AG20443 (cell line): ENCODE measurements around the gene POTED.
"Not testable (repeated sequence)": the region's sequence is repeated elsewhere in the genome, so short reads cannot be mapped to it uniquely, and the experiment has no call there.

Experiments
- DNase-seq: peaks from one replicate; pipeline ENCODE4 v3.0.0; 2012; ENCODE audit warnings: low spot score, mixed read lengths

The POTED gene

GRCh38 chr21:13609477-13609876 is at the start of gene POTED:
TSS of gene POTED (plus strand) at chr21:13609777. CDS start at chr21:13610229, 452 bp downstream.
- not testable (repeated sequence) for DNase-seq

GRCh38 chr21:13650101-13650500 is 40.5 kb downstream of the POTED start:
- DNase-seq = not testable (repeated sequence)

- not testable (repeated sequence) for DNase-seq
Observed at GRCh38 chr21:13651746-13652145, 42.2 kb downstream of the POTED start.
